HCT116 (cell line): ENCODE measurements around the gene EDDM3A. TPM values are rescaled to one million over a fixed set of nuclear protein-coding genes. Genes with fewer than 3 reads are reported as not detected.
"Not testable (repeated sequence)": the region's sequence is repeated elsewhere in the genome, so short reads cannot be mapped to it uniquely, and the experiment has no call there.

ENCODE experiments used
- ATAC-seq: fragments of 200-7000 bp; cut with Tn5 transposase; 2 replicates; pipeline ENCODE4 v1.9.1; 2020; ENCODE audit warnings: mild to moderate bottlenecking, moderate library complexity
- BruUV-seq: library from RNA; stranded (reverse); fragments of 400-500 nt; replicated peaks from 2 replicates; lab custom pipeline; 2021; lab: Mats Ljungman, UMichigan
- CTCF ChIA-PET: fragments of 300-600 bp; sonication (Branson Sonifier 250); formaldehyde crosslinking; loops from one replicate; lab custom pipeline; 2021; ENCODE audit warnings: antibody characterized with exemption; lab: Charles Lee
- POLR2A ChIA-PET: fragments of 300-600, 350-600 bp; sonication (Branson Sonifier 250); formaldehyde crosslinking; loops from one replicate; lab custom pipeline; 2021; ENCODE audit warnings: antibody characterized with exemption; lab: Charles Lee
- RAD21 ChIA-PET, 2 experiments: fragments of 300-600 bp; sonication (Branson Sonifier 250); formaldehyde crosslinking; loops; one replicate each; lab custom pipeline; 2023; ENCODE audit warnings: low total read pairs in 2 of 2; ENCODE audit not compliant: uncharacterized antibody in 2 of 2, unreplicated experiment in 2 of 2, low non-redundant PET in 1 of 2; lab: Charles Lee
- DNase-seq: peaks from one replicate; pipeline ENCODE4 v3.0.0-alpha.2; 2010; ENCODE audit warnings: low read depth, low spot score
- H2AFZ ChIP-seq: fragments of 200-600 bp; shearing (Covaris generic), sonication (generic); 2 replicates; pipeline ENCODE4 v1.6.1; 2017; ENCODE audit warnings: low read depth, mixed run types, mixed read lengths, antibody characterized with exemption, low read length; ENCODE audit not compliant: poor library complexity, severe bottlenecking
- H3K27ac ChIP-seq: 2 replicates; pipeline ENCODE4 v1.5.1; 2012; ENCODE audit warnings: low read depth, low read length
- H3K27me3 ChIP-seq: fragments of 200-600 bp; sonication (generic); 2 replicates; pipeline ENCODE4 v1.6.1; 2016; ENCODE audit warnings: mixed run types, low read length, mixed read lengths; ENCODE audit not compliant: insufficient read depth
- H3K36me3 ChIP-seq, 2 experiments: fragments of 200-500 bp in 1 of 2; fragments of 200-600 bp in 1 of 2; sonication (Bioruptor generic) in 1 of 2; sonication (generic) in 1 of 2; 2 replicates each; pipeline versions ENCODE4 v1.5.1 to v1.6.1; 2014 to 2016; ENCODE audit warnings: low read length in 2 of 2, inconsistent platforms in 1 of 2, mixed read lengths in 1 of 2, mixed run types in 1 of 2; ENCODE audit not compliant: insufficient read depth in 2 of 2, control insufficient read depth in 1 of 2
- H3K4me1 ChIP-seq, 2 experiments: fragments of 200-600 bp in 1 of 2; sonication (generic) in 1 of 2; 2 replicates each; pipeline versions ENCODE4 v1.5.1 to v1.6.1; 2012 to 2017; ENCODE audit warnings: low read length in 2 of 2, inconsistent platforms in 1 of 2, mild to moderate bottlenecking in 1 of 2, mixed read lengths in 1 of 2, mixed run types in 1 of 2, moderate library complexity in 1 of 2; ENCODE audit not compliant: insufficient read depth in 2 of 2, control insufficient read depth in 1 of 2
- H3K4me2 ChIP-seq: fragments of 200-600 bp; sonication (generic); 2 replicates; pipeline ENCODE4 v1.6.1; 2017; ENCODE audit warnings: mixed run types, low read length, mixed read lengths
- H3K4me3 ChIP-seq, 2 experiments: fragments of 200-600 bp in 1 of 2; sonication (generic) in 1 of 2; replicated peaks in 1 of 2; 2 replicates each; pipeline ENCODE4 v1.5.1; 2011 to 2016; ENCODE audit warnings: low read length in 2 of 2, control low read depth in 1 of 2, low read depth in 1 of 2, mild to moderate bottlenecking in 1 of 2, mixed read lengths in 1 of 2, mixed run types in 1 of 2
- H3K79me2 ChIP-seq: fragments of 200-600 bp; sonication (generic); 2 replicates; pipeline ENCODE4 v1.6.1; 2017; ENCODE audit warnings: mild to moderate bottlenecking, mixed run types, low read length, moderate library complexity, mixed read lengths; ENCODE audit not compliant: insufficient read depth
- H3K9ac ChIP-seq: fragments of 200-600 bp; sonication (generic); 2 replicates; pipeline ENCODE4 v1.6.1; 2016; ENCODE audit warnings: low read length, mixed read lengths
- H3K9me2 ChIP-seq: fragments of 200-600 bp; sonication (generic), shearing (Covaris generic); 2 replicates; pipeline ENCODE4 v1.6.1; 2017; ENCODE audit warnings: mixed run types, mild to moderate bottlenecking, moderate library complexity; ENCODE audit not compliant: insufficient read depth
- H3K9me3 ChIP-seq, 2 experiments: fragments of 200-500 bp in 1 of 2; fragments of 200-600 bp in 1 of 2; sonication (Bioruptor generic) in 1 of 2; sonication (generic) in 1 of 2; 2 replicates each; pipeline ENCODE4 v1.6.1; 2014 to 2017; ENCODE audit warnings: low read length in 2 of 2, mixed read lengths in 2 of 2, inconsistent platforms in 1 of 2, low read depth in 1 of 2, mild to moderate bottlenecking in 1 of 2, mixed run types in 1 of 2, moderate library complexity in 1 of 2; ENCODE audit not compliant: control insufficient read depth in 1 of 2, insufficient read depth in 1 of 2
- H4K20me1 ChIP-seq: fragments of 200-600 bp; sonication (generic), shearing (Covaris generic); 2 replicates; pipeline ENCODE4 v1.6.1; 2017; ENCODE audit warnings: mixed run types, mild to moderate bottlenecking, moderate library complexity; ENCODE audit not compliant: insufficient read depth
- CEBPB ChIP-seq: IDR thresholded peaks from 2 replicates; pipeline ENCODE4 v1.6.1; 2012; ENCODE audit warnings: low read depth
- CTCF ChIP-seq, 3 experiments: fragments of 200-600 bp in 1 of 3; sonication (generic) in 1 of 3; IDR thresholded peaks in 2 of 3; conservative IDR thresholded peaks in 1 of 3; 2 replicates each; pipeline ENCODE4 v1.5.1; 2012 to 2017; ENCODE audit warnings: low read depth in 2 of 3, low read length in 2 of 3, antibody characterized with exemption in 1 of 3, borderline replicate concordance in 1 of 3, control low read depth in 1 of 3, mild to moderate bottlenecking in 1 of 3, mixed read lengths in 1 of 3, mixed run types in 1 of 3, moderate library complexity in 1 of 3; ENCODE audit not compliant: insufficient read depth in 1 of 3
- POLR2AphosphoS5 ChIP-seq: IDR thresholded peaks from 2 replicates; pipeline ENCODE4 v1.6.1; 2011; ENCODE audit warnings: mild to moderate bottlenecking, low read depth, low read length, moderate library complexity
- SRF ChIP-seq: IDR thresholded peaks from 2 replicates; pipeline ENCODE4 v1.6.1; 2012; ENCODE audit warnings: low read depth
- TCF7L2 ChIP-seq: IDR thresholded peaks from 2 replicates; pipeline ENCODE4 v1.7.0; 2011; ENCODE audit warnings: borderline replicate concordance, inconsistent platforms; ENCODE audit not compliant: insufficient read depth, insufficient read length; ENCODE audit errors: extremely low read depth
- YY1 ChIP-seq: IDR thresholded peaks from 2 replicates; pipeline ENCODE4 v1.6.1; 2011; ENCODE audit warnings: low read length, low read depth, moderate library complexity, mild to moderate bottlenecking; ENCODE audit not compliant: insufficient replicate concordance; ENCODE audit errors: extremely low read depth
- ZNF274 ChIP-seq: fragments of 200-500 bp; sonication (Bioruptor generic); IDR thresholded peaks from 2 replicates; pipeline ENCODE4 v1.6.1; 2014; ENCODE audit warnings: mild to moderate bottlenecking, low read depth, low read length, inconsistent platforms
- intact Hi-C: fragments of 100-400 bp; cut with micrococcal nuclease; formaldehyde crosslinking; loops from 2 replicates; pipeline ENCODE4 v1.10.0; 2022
- total RNA-seq: library from RNA; stranded (reverse); gene quantifications from one replicate; pipeline ENCODE4 v1.2.1, GENCODE V29; 2021; ENCODE audit not compliant: unreplicated experiment

Gene EDDM3A
- total RNA-seq, 1 experiment from 2014 or later: not detected

GRCh38 chr14:20722016-20722415 lies 23.7 kb upstream of the EDDM3A start (continued):
- TF ChIP-seq CTCF (IDR thresholded peaks at IDR 0.05 in 2 of 3, conservative IDR thresholded peaks at IDR 0.05 in 1 of 3; ENCODE audit: borderline replicate concordance in 1 of 3, insufficient read depth in 1 of 3, low read depth in 2 of 3, low read length in 2 of 3) (no peak), POLR2AphosphoS5 (no peak), SRF (no peak)

GRCh38 chr14:20723488-20723887 lies 22.2 kb upstream of the EDDM3A start:
- CTCF ChIA-PET: no interaction called here
- POLR2A ChIA-PET: no interaction called here
- no peak overlapping the region for H3K27ac ChIP-seq
- no peaks in the 10 kb centered on the region for H3K9me2 ChIP-seq
- H3K4me3 ChIP-seq: no peak overlapping the region
- no peaks in the 10 kb centered on the region for H3K79me2 ChIP-seq
- RAD21 ChIA-PET: no interaction called here
- H3K9ac ChIP-seq: no peak overlapping the region
- no peaks in the 10 kb centered on the region for H4K20me1 ChIP-seq
- H3K9me3 ChIP-seq: no peaks in the 10 kb centered on the region
- H3K36me3 ChIP-seq: no peaks in the 10 kb centered on the region
- ATAC-seq: no peak
- intact Hi-C loops: no loop called here
- DNase-seq: no peak
- H3K4me2 ChIP-seq: no peak overlapping the region
- H2AFZ ChIP-seq: no peak overlapping the region
- no TSS peak for BruUV-seq
- TF ChIP-seq YY1 (no peak), CEBPB (no peak), ZNF274 (no peak), POLR2AphosphoS5 (no peak), TCF7L2 (no peak)
- H3K4me1 ChIP-seq: no peaks in the 10 kb centered on the region
- peaks cover 23% of the 10 kb centered on the region for H3K27me3 ChIP-seq

GRCh38 chr14:20726121-20726520 lies 19.6 kb upstream of the EDDM3A start:
- H3K4me1 ChIP-seq, H3K36me3 ChIP-seq, ATAC-seq, H3K4me3 ChIP-seq, H3K9me2 ChIP-seq, RAD21 ChIA-PET, H3K4me2 ChIP-seq, H3K9ac ChIP-seq, H3K79me2 ChIP-seq, H3K9me3 ChIP-seq, H2AFZ ChIP-seq, DNase-seq, intact Hi-C loops, H4K20me1 ChIP-seq, BruUV-seq, POLR2A ChIA-PET, H3K27ac ChIP-seq, CTCF ChIA-PET: not testable (repeated sequence)
- H3K27me3 ChIP-seq: peaks cover 24% of the 10 kb centered on the region
